ENCODE results near the gene ZNF2. TPM values are rescaled to one million over a fixed set of nuclear protein-coding genes. Genes with fewer than 3 reads are reported as not detected.

The ZNF2 gene
- total and polyA plus RNA-seq, 2 of the 13 experiments (the other 11 are each of a cell fraction or from before 2014, with no cell fraction given), result 4.3 to 6.1 TPM

- TF ChIP-seq ZGPAT (CRISPR knock-in tag; IDR thresholded peaks at IDR 0.05), result 0 out of 2 replicates have a peak, but pooled peaks have one; percentile 22
- TF ChIP-seq ERF (CRISPR knock-in tag; IDR thresholded peaks at IDR 0.05), result no peak; the same call in 1 of the 2 replicates
- no peak for TF ChIP-seq HNRNPH1 (optimal IDR thresholded peaks at IDR 0.05; ENCODE audit: low read depth, low read length)
- TF ChIP-seq ZNF644 (CRISPR knock-in tag; IDR thresholded peaks at IDR 0.05; ENCODE audit: low read depth), result no peak
- no peak for TF ChIP-seq ZNF329 (CRISPR knock-in tag; IDR thresholded peaks at IDR 0.05; ENCODE audit: low read depth)
- no peak for TF ChIP-seq IKZF4 (CRISPR knock-in tag; IDR thresholded peaks at IDR 0.05; ENCODE audit: borderline replicate concordance, low read depth, not compliant biosample characterization)
- TF ChIP-seq ZBTB49 (CRISPR knock-in tag; IDR thresholded peaks at IDR 0.05; ENCODE audit: borderline replicate concordance), result no peak
- TF ChIP-seq ZNF619 (CRISPR knock-in tag; IDR thresholded peaks at IDR 0.05), result no peak
- no peak for TF ChIP-seq ZMYM4 (CRISPR knock-in tag; IDR thresholded peaks at IDR 0.05)
- TF ChIP-seq FOXP1 (IDR thresholded peaks at IDR 0.05), result no peak
- no peak for TF ChIP-seq FOXP1 (CRISPR knock-in tag; IDR thresholded peaks at IDR 0.05)
- TF ChIP-seq ZMYM2 (CRISPR knock-in tag; IDR thresholded peaks at IDR 0.05), result no peak
- TF ChIP-seq KAT7 (CRISPR knock-in tag; IDR thresholded peaks at IDR 0.05; ENCODE audit: borderline replicate concordance), result peak; percentile 3; the same call in 1 of the 2 replicates
- TF ChIP-seq AHR (CRISPR knock-in tag; IDR thresholded peaks at IDR 0.05), result no peak
- no peak for TF ChIP-seq BRD4 (CRISPR knock-in tag; IDR thresholded peaks at IDR 0.05)
- no peak for TF ChIP-seq GLI4 (CRISPR knock-in tag; IDR thresholded peaks at IDR 0.05; ENCODE audit: borderline replicate concordance)
- TF ChIP-seq ZNF224 (CRISPR knock-in tag; IDR thresholded peaks at IDR 0.05), result 0 out of 2 replicates have a peak, but pooled peaks have one; percentile 41
- 0 out of 2 replicates have a peak, but pooled peaks have one; percentile 33 for TF ChIP-seq KMT2B (CRISPR knock-in tag; IDR thresholded peaks at IDR 0.05)
- TF ChIP-seq HDAC1 (CRISPR knock-in tag; IDR thresholded peaks at IDR 0.05), result no peak
Observed at GRCh38 chr2:95159690-95160449, 5.7 kb upstream of the ZNF2 start, which contains the start of gene ZNF514 (continued).

Data from HepG2 (cell line).